COLO668 (cell line): ENCODE measurements around the gene PLA2G4B.

Experiments used
- DNase-seq: peaks from one replicate; lab custom pipeline; 2025; ENCODE audit not compliant: unreplicated experiment; lab: John Stamatoyannopoulos, UW

PLA2G4B gene

GRCh38 chr15:41809121-41809520 lies 29.5 kb upstream of the PLA2G4B start:
- DNase-seq = no peak

DNA sequence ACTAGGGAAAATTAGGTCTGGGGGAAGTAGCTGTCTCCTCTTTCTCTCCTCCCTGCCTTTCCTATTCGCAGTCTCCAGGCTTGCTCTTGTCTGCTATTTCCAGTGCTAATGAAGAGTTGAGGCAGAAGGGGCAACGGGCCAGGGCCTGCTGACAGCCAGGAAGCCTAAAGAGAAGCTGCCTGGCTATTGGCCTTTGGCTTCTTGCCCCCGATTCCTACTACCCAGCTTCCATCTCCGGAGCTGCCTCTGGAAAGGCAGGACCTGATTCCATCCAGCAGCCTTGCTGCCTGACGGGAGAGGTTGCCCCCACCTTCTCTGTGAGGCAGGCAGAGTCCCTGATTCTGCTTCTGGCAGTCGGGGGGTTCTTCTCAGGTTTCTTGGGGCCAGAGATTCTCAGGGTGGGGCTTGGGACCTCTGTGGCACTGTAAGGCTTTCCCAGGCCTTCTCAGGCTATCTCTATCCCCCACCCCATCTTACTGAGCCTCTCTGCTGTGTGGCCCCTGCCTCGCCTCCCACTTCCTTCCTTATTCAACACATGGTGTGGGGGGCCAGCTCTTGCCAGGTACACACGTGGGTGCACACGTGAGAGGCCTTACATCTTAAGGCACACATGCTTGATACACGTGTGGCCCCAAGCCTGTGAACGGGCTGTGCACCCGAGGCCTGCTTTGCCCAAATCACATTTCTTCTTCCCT lies 29.0 kb upstream of the PLA2G4B start:
- DNase-seq = no peak

DNA sequence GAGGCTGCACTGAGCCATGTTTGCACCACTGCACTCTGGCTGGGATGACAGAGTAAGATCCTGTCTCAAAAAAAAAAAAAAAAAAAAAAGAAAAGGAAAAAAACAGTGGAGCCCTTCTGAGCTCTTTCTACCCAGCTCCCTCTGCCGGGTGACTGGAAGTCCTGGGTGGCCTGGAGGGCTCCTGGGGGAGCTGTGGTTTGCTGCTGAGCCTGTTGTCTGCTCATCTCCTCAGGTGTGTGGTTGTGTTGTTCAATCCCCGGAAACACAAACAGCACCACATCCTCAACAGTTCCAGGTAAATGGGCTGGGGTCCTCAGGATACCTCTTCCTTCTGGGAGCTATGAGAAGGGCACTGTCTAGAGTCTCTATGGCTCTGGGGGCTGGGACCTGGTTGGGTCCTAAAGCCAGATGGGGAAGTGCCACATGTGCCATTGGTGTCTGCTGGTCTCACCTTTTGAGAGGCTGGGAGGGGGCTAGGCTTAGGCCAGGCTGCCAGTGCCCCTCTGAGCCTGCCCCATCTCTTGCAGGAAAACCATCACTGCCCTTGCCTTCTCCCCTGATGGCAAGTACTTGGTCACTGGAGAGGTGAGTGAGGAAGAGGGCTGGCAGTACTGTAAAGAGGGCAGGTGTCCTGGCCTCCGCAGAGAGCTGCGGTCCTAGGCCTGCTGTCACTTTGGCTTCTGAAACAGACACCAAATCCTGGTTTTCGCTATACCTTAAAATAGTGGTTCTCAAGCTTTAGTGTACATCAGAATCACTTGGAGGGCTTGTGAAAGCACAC lies 27.8 kb upstream of the PLA2G4B start:
- no peak for DNase-seq

DNA sequence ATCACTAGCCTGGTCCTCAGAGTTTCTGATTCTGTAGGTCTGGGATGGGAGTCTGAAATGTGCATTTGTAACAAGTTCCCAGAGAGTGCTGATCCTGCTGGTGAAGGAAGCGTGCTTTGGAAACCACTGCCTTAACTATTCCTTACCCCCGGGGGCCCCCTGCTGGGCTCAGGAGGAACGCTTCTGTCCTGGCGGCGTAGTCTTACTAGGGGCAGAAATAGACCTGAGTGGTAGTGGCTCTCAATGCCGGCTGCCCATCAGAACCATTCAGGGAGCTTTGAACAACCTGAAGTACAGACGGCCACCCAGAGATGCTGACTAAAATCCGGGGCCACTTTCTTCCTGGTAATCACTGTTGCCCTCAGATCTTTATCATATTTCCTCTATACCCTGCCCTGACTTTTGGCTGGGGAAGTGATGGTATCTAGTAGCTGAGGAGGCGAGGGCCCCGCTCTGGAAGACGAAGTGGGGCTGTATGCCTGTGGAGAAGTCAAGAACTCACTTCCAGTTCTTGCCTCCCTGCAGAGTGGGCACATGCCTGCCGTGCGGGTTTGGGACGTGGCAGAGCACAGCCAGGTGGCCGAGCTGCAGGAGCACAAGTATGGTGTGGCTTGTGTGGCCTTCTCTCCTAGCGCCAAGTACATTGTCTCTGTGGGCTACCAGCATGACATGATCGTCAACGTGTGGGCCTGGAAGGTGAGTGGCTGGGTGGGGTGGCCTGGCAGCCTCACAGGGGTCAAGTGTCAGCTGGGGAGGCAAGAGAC lies 27.0 kb upstream of the PLA2G4B start:
- DNase-seq = peak; percentile 78

GRCh38 chr15:41812820-41813375 lies 25.7 kb upstream of the PLA2G4B start:
- DNase-seq = no peak

GRCh38 chr15:41813426-41813825 lies 25.2 kb upstream of the PLA2G4B start:
- DNase-seq = no peak

DNA sequence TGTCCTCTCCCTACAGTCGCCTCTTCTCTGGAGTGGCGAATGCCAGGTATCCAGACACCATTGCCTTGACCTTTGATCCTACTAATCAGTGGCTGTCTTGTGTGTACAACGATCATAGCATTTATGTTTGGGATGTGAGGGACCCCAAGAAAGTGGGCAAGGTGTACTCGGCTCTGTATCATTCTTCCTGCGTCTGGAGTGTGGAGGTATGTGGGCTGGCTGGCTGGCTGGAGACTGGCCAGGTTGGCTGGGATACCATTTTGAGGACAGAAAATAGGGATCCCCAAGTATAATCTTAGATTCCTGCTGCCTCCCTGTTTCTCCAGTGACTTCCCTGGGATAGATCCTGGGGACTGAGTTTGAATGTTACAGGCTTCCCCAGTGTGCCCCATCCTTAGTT lies 24.1 kb upstream of the PLA2G4B start:
- no peak for DNase-seq

DNA sequence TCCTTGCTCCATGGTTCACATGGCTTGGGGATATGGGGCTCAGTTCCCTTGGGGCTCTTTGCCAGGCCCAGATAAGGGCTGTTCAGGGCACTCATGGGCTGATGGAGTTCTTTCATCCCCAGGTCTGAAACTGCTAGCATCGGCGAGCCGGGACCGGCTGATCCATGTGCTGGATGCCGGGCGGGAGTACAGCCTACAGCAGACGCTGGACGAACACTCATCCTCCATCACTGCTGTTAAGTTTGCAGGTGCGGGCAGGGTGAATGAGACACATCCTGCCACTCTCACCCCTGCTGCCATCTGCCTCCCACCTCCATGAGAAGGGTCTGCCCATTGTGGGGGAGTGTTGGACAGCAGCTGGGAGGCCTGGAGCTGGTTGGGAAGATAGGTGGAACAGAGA lies 21.9 kb upstream of the PLA2G4B start:
- no peak for DNase-seq

DNA sequence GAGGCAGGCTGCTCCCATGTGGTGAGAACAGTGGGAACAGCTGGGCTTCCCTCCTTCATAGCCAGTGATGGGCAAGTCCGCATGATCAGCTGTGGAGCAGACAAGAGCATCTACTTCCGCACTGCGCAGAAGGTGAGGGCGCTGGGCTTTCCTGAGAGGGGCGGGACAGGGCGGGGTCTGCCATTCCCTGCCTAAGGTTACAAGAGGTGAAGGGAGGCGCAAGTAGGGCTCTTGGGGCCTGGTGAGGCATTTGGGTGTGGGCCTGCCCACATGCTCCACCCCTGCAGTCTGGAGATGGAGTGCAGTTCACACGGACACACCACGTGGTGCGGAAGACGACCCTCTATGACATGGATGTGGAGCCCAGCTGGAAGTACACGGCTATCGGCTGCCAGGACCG lies 21.3 kb upstream of the PLA2G4B start:
- DNase-seq = no peak

DNA sequence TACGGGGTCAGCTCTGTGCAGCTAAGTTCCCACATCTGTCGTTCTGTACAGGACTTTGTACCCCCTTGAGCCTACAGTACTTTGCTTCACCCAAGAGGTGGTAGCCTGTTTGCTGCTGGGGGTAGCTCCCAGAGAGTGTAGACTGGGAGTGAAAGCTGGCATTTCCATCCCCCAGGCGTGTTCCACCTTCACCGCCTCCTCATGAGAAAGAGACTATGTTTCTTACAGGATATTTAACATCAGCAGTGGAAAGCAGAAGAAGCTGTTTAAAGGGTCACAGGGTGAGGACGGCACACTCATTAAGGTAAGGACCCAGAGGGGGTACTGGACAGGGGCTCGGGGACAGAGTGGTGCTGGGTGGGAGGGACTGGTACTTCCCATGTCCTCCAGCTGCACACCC lies 20.9 kb upstream of the PLA2G4B start:
- no peak for DNase-seq

GRCh38 chr15:41819455-41820050 lies 19.1 kb upstream of the PLA2G4B start:
- DNase-seq = no peak

DNA sequence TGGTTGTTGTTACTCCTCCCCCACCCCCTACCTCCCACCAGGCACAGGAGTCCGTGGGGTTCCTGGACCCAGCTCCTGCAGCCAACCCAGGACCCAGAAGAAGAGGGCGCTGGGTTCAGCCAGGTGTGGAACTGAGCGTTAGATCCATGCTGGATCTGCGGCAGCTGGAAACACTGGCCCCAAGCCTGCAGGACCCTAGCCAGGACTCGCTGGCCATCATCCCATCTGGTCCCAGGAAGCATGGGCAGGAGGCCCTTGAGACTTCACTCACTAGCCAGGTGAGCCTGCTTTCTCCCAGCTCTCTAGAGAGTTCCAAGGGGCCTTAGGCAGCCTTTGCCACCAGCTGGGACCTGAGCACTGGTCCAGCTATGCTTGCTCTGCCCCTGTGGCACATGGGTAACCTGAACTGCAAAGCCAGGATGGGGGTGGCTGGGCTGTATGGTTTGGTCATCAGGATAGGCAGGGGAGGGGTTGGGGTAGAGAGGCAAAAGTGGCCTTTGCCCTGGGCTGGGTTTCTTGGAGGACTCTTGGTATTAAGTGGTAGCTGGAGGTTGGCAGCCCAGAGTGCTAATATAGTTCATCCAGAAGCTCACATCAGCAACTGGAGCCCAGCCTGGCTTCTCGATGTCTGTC lies 17.7 kb upstream of the PLA2G4B start:
- no peak for DNase-seq

DNA sequence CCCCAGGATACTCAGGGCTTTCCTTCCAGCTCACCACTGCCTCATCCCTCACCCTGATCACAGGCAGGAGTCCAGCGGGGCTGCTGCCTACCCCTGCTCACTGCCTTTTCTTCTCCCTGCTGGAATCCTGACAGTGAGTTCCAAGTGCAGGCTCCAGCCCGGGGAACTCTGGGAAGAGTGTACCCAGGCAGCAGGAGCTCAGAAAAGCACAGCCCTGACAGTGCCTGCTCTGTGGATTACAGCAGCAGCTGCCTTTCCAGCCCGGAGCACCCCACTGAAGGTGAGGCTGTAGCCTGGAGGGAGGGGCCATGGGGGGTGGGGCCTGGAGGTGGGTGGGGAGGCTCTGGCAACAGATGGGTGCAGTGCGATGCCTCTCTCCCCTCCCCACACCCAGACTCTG lies 16.8 kb upstream of the PLA2G4B start:
- DNase-seq = no peak

DNA sequence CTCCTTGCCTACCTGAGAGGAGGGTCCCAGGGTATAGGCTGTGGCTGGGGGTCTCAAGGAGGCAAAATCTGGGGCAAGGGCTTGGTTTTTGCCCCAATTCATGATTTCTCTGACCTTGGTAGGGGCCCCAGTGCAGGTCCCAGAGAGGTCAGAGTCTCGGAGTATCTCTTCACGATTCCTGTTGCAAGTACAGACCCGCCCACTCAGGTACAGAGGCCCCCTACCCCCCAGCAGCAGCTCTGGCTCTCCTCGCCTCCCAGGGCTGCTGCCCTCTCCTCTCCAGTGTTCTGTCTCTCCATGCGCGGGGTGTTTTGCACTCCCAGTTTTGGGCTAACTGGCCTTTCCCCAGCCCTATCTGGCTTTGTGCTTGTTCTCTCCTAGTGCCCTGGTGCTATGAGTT lies 16.2 kb upstream of the PLA2G4B start:
- DNase-seq = no peak

- DNase-seq = no peak
These were observed 15.7 kb upstream of the PLA2G4B start for GRCh38 chr15:41822957-41823356.

DNA sequence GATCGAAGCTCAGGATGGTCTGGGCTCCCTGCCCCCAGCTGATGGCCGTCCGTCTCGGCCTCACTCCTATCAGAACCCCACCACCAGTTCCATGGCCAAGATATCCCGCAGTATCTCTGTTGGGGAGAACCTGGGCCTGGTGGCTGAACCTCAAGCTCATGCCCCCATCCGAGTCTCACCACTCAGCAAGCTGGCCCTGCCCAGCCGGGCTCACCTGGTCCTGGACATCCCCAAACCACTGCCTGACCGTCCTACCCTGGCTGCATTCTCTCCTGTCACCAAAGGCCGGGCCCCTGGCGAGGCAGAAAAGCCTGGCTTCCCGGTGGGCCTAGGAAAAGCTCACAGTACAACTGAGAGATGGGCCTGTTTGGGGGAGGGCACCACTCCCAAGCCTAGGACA lies 15.1 kb upstream of the PLA2G4B start:
- no peak for DNase-seq

DNA sequence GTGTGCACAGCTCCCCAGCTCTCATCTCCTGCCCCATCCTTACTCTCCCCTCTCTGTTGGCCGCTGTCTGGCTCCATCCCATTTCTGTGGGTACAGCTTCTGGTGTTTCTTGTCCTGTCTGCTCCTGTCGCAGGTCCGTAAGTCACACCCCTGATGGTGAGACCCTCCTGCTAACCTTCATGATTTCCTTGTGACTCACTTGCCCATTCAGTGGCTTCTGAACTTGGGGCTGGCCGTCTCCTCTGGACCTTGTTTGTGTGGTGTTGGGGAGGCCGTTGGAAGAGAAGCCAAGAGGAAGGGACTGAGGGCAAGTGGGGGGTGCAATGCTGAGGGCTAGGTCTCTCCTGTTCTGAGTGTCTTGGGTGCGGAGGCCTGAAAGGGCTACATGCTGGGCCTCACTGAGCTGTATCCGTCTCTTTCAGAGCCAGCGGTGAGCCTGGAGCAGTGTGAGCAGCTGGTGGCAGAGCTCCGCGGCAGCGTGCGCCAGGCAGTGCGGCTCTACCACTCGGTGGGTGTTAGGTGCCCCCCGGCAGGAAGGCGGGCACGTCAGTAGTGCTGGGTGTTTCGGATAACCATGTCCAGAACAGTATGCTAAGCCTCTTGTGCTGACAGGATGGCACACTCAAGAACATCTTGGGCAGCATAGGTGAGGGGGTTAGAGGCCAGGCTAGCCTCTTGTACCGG lies 14.4 kb upstream of the PLA2G4B start:
- DNase-seq = no peak

- DNase-seq = no peak
These were observed 13.5 kb upstream of the PLA2G4B start for GRCh38 chr15:41825145-41825544.

DNA sequence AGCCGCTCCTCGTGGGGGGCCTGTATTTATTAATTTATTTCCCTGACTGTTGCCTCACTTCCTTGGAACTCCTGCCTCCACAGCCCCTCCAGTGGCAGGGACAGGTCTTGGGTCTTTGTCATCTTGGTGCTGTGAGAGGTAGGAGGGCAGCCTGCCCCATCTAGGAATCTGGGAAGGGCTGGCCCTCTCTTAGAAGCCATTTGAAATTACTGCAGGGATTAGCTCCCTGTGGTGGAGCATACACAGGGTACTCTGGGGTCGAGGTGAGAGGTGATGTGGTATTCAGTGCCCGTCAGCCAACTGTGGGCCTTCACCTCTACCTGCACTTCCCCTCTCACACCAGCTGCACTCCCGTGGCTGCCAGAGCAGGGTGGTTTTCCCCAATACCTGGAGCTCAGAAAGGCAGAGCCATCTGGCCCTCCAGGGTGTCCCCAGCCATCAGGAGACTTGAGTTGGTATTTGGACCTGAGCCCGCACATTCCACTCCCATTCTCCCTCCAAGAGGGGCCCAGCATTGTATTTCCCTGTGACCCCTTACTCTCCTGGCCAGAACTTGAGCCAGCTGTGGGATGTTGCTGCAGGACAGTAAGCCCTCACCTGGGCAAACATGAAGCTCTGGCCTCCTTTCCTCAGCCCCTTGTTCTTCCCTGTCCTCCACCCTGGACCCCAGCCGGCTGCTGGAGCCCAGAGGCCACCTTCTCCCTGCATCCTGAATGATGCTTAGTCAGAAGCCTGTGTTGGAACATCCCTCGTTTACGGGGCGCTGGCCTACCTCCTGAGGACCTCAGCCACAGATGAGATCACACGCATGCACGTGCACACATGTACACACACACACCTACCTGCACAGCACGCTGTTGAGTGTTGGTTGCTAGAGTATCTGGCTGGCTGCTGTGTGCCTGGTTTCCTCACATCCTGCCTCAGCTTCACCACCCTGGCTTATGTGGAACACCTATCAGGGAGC lies 12.8 kb upstream of the PLA2G4B start:
- DNase-seq = no peak
